Kasumi-1 (cell line): ENCODE data around the gene LDHB.
"Not testable (repeated sequence)": the region's sequence is repeated elsewhere in the genome, so short reads cannot be mapped to it uniquely, and the experiment has no call there.

ENCODE experiments used
- DNase-seq, 2 experiments: peaks; one replicate each; lab custom pipeline; 2025; lab: John Stamatoyannopoulos, UW

Gene LDHB

DNA sequence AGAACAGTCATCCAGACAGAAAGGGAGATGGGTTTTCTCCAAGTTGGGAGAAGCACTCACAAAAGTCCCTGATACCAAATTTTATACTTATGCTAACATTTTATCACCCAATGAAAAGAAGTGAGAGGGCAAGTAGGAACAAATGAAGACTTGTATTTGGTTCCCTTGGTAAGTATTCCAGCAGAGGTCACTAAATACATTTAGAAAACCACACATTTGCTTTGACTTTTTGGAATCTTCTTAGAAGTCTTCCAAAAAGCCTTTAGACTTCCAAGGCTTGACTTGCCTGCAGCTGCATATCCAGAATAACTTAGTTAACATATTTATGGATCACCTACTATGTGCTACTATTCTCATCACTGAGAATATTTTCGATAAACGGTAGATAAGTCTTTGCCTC is 49.9 kb downstream of the LDHB start:
- DNase-seq: peak; percentile 39 to 48

DNA sequence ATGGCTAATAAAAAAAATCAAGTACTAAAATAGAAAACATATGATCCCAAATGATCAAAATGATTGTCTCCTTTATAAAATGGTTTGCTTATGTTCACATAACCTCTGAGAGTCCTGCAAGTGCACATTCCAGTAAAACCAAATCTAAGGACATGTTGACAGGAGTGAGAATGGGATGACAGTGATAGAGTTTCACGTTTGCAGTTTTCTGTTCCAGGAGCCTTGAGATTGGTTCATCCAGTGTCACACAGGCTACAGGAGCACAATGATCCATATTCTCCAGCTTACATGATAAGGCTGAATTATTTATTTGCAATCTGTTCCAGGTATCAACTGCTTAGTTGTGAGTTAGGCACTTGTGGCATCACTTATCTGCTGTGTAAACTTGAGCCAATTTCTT is 51.5 kb downstream of the LDHB start:
- no peak for DNase-seq

DNA sequence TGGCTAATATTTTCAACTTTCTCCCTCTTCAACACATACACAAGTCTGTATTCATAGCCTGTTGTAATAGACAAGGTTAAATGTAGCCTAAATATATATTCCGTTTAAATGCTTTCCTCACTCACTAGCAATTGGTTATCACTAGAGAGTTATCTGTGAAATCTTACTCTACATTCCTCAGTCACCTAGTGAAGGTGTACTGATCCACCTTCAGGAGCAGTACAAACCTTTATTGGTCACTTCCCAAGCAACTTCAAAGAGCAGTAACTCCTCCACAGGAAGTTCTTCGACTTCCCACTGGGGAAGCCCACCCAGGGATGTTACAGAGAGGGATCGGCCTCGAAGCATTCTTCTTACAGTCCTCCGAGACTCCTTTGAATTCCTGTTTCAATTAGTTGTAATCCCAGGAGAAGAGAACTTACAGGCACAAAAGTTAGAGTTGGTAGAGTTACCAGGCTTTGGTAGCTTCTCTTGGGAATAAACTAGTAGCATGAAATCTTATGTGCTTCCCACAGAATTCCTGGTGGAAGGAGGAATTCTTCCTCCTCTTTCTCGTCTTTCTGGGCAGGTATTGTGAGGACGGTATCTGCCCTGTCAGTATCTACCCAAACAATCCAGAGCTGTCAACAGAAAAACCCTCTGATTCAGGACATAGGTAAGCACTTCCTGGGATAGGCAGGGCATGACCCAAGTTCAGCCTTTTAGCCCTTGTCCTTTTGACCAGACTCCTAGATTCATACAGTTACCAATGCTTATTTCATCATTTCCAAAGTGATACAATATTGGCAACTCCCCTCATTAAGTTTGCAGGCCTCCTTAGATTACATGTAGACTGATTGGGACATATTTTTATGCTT is 53.2 kb downstream of the LDHB start, which contains the start of gene GYS2:
Gene GYS2, minus strand, starts transcription at position 603 of the 857 bp plus-strand sequence. Its CDS starts 255 bp downstream, at position 348.
- no peak for DNase-seq

DNA sequence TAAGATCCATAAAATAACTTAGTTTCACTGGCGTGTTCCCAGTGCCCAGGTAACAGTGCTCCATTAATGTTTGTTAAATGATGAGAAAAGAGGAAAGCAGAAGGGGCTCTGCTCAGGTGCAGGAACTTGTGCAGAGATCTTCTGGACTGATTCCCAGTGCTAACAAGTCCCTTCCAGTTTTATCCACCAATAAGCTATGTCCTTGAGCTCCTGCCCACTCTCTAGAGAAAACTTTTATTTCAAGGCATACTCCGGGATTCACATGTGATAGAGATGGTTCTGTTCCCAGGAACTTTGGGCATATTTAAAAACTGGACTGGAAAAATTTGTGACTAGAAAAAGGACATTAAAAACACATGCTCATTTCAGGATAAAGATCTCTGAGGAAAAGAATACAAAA is 54.9 kb downstream of the LDHB start:
- DNase-seq: no peak

DNA sequence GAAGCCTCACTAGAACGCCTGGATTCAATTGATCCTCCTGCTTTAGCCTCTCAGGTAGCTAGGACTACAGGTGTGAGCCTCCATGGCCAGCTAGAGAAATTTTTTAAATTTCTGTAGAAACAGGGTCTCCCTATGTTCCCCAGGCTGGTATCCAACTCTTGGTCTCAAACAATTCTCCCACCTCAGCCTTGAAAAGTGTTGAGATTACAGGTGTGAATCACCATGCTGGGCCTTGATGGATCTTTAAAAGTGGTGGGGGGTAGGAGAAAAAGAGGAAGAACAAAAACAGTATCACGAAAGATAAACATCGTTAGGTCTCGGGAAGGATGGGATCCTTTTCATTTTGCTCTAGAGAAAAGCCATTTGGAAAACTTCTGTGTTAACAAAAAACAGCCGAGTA is 57.4 kb downstream of the LDHB start:
- DNase-seq: no peak

DNA sequence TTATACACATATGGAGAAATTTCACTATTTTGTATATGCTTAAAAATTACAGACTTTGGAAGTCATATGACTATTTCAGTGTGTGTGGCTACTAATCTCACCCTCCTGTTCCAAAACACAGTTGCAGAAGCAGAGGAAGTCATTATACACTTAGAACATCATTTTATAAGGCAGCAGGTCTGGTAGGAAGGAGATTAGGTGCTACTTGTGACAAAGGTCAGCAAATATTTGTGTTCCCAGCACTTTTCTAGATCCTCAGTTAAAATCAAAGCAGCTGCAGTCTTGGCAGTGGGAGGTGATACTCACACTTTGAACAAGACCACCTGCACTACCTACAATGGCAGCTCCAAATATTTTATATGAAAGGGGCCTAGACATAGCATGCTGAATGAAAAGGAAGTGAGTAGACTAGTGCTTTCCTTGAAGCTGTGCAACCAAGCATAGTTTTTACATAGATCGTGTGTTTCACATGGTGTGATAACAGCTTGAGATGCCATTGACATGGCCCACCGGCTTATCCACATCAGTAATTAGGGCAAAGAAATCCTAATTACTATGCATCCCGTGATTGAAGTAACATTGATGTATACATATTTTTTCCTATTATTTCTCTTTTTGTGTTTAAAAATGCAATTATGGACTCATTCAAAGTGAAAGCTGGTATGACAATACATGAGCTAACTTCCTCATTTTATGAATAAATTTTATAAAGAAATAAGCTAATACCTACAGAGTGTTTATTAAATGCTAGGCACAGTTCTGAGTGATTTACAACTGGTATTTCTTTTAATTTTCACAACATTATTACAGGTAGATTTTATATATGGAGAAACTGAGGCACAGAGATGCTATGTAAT is 58.3 kb downstream of the LDHB start:
- DNase-seq: no peak

DNA sequence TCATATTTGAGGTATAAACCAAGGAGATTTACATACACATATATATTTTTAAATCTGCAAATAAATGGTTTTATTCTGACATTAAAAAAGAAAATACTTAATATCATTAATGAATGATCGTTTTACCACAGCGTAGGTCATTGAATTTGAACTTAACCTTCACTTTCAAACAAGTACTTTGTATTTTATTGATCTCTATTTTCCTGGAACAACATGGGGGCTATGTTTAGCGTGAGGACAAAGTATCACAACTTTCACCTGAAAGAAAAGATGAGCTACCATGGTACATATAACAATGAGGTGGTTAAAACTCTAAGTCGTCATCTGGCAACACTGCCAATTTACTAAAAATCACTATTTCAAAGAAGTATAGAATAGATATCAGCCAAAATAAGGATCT is 59.0 kb downstream of the LDHB start:
- no peak for DNase-seq

DNA sequence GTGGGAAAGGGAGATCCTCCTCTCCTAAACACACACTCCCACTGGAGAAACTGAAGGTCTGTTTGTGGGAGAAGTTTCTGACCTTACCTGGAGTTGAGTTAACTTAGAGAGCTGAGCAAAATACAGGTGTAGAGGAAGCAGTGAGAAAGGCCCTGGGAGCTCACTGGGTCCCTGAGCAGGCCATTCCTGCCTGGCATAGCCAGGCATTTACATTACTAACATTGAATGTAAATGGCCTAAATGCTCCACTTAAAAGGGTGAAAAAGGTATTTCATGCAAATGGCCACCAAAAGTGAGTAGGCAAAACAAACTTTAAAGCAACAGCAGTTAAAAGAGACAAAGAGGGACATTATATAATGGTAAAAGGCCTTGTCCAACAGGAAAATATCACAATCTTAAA is 62.3 kb downstream of the LDHB start:
- not testable (repeated sequence) for DNase-seq

DNA sequence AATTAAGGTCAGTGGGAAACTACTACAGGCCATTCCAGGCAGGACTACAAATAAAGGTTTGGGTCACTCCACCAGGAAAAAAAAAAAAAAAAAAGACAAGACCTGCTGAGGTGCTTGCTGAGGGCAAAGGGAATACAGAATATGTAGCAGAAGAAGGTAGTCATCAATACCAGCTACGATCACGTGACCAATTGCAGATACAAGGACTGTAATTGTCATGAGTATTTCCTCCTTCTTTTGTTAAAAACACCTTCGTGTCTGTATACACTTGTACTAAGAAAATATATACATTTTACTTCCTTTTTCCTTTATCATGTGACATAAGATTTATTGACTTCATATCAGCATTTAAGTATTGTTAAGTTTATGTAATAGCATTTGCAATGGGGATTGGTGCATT is 72.2 kb downstream of the LDHB start:
- no peak for DNase-seq
